ENCODE results near the gene PLCE1.
A peak's percentile ranks its signal among the peaks of the same experiment; 100 is the strongest.

GRCh38 chr10:93977442-93977841 is 16.3 kb upstream of the PLCE1 start:
- TF ChIP-seq CTCF (conservative IDR thresholded peaks at IDR 0.05; ENCODE audit: low read length) (peak; percentile 19; the same call in 1 of the 2 replicates), EZH2phosphoT487 (IDR thresholded peaks at IDR 0.05; ENCODE audit: borderline replicate concordance) (no peak)
